Neural cell (in vitro differentiated cells): Measurements from ENCODE around the gene RNASEL. TPM values are rescaled to one million over a fixed set of nuclear protein-coding genes. Genes with fewer than 3 reads are reported as not detected.
A peak's percentile ranks its signal among the peaks of the same experiment; 100 is the strongest.

ENCODE experiments used
- H2AFZ ChIP-seq: fragments of 200-600, 300-800 bp; sonication (generic), shearing (Covaris generic); 2 replicates; pipeline ENCODE4 v1.6.0; 2014; ENCODE audit warnings: low read depth, mild to moderate bottlenecking, antibody characterized with exemption, low read length, moderate library complexity
- H3F3A ChIP-seq: fragments of 200-600 bp; shearing (Covaris generic); 2 replicates; pipeline ENCODE4 v1.6.1; 2016; ENCODE audit warnings: mild to moderate bottlenecking, moderate library complexity, mixed read lengths, antibody characterized with exemption, low read length; ENCODE audit not compliant: insufficient read depth, poor library complexity, severe bottlenecking
- H3K27ac ChIP-seq: fragments of 200-600, 300-800 bp; sonication (generic), shearing (Covaris generic); 2 replicates; pipeline ENCODE4 v1.5.1; 2014; ENCODE audit warnings: mild to moderate bottlenecking, low read length, moderate library complexity
- H3K27me3 ChIP-seq: fragments of 300-800, 200-600 bp; sonication (generic), shearing (Covaris generic); 2 replicates; pipeline ENCODE4 v1.6.0; 2014; ENCODE audit warnings: mild to moderate bottlenecking, low read depth, low read length, moderate library complexity; ENCODE audit not compliant: insufficient read depth
- H3K36me3 ChIP-seq: fragments of 300-800, 200-600 bp; sonication (generic), shearing (Covaris generic); 2 replicates; pipeline ENCODE4 v1.5.1; 2014; ENCODE audit warnings: mild to moderate bottlenecking, antibody characterized with exemption, low read length, moderate library complexity; ENCODE audit not compliant: insufficient read depth
- H3K4me2 ChIP-seq: fragments of 300-800, 200-600 bp; sonication (generic), shearing (Covaris generic); 2 replicates; pipeline ENCODE4 v1.6.0; 2014; ENCODE audit warnings: mild to moderate bottlenecking, low read length
- H3K4me3 ChIP-seq: fragments of 300-800, 200-600 bp; sonication (generic), shearing (Covaris generic); 2 replicates; pipeline ENCODE4 v1.5.1; 2014; ENCODE audit warnings: mild to moderate bottlenecking, low read length, moderate library complexity
- H3K79me2 ChIP-seq: fragments of 200-600 bp; shearing (Covaris generic); replicated peaks from 2 replicates; pipeline ENCODE4 v1.6.0; 2014; ENCODE audit warnings: mild to moderate bottlenecking, low read length, moderate library complexity; ENCODE audit not compliant: insufficient read depth
- H3K9ac ChIP-seq: fragments of 300-800, 200-600 bp; sonication (generic), shearing (Covaris generic); 2 replicates; pipeline ENCODE4 v1.6.1; 2016; ENCODE audit warnings: mild to moderate bottlenecking, low read length, mixed read lengths
- H3K9me2 ChIP-seq: fragments of 200-600 bp; shearing (Covaris generic); 2 replicates; pipeline ENCODE4 v1.6.1; 2016; ENCODE audit warnings: mild to moderate bottlenecking, low read length, mixed read lengths; ENCODE audit not compliant: insufficient read depth
- H3K9me3 ChIP-seq: fragments of 200-600, 300-800 bp; sonication (generic), shearing (Covaris generic); 2 replicates; pipeline ENCODE4 v1.6.1; 2016; ENCODE audit warnings: mild to moderate bottlenecking, mixed run types, low read length, moderate library complexity, mixed read lengths
- H4K20me1 ChIP-seq: fragments of 200-600 bp; shearing (Covaris generic); 2 replicates; pipeline ENCODE4 v1.6.1; 2016; ENCODE audit warnings: mild to moderate bottlenecking, mixed run types; ENCODE audit not compliant: insufficient read depth
- CTCF ChIP-seq: fragments of 450-650 bp; IDR thresholded peaks from 2 replicates; pipeline ENCODE4 v1.5.1; 2014; ENCODE audit warnings: antibody characterized with exemption, mild to moderate bottlenecking, moderate library complexity; ENCODE audit not compliant: poor library complexity, severe bottlenecking
- EP300 ChIP-seq: fragments of 450-650 bp; conservative IDR thresholded peaks from 2 replicates; pipeline ENCODE4 v1.6.1; 2014; ENCODE audit warnings: antibody characterized with exemption, mild to moderate bottlenecking, moderate library complexity; ENCODE audit not compliant: poor library complexity, severe bottlenecking
- EZH2 ChIP-seq: fragments of 200-600, 300-800 bp; shearing (Covaris generic), sonication (generic); IDR thresholded peaks from 2 replicates; pipeline ENCODE4 v1.6.1; 2014; ENCODE audit warnings: antibody characterized with exemption, low read length, borderline replicate concordance, mild to moderate bottlenecking; ENCODE audit not compliant: insufficient read depth, poor library complexity, severe bottlenecking
- MXI1 ChIP-seq: fragments of 450-650 bp; conservative IDR thresholded peaks from 2 replicates; pipeline ENCODE4 v1.6.1; 2014; ENCODE audit warnings: antibody characterized with exemption, mild to moderate bottlenecking; ENCODE audit not compliant: poor library complexity, severe bottlenecking
- POLR2AphosphoS5 ChIP-seq: IDR thresholded peaks from 2 replicates; pipeline ENCODE4 v1.6.1; 2012
- RAD21 ChIP-seq: fragments of 450-650 bp; conservative IDR thresholded peaks from 2 replicates; pipeline ENCODE4 v1.6.1; 2014; ENCODE audit warnings: antibody characterized with exemption, mild to moderate bottlenecking, moderate library complexity
- REST ChIP-seq: IDR thresholded peaks from 2 replicates; pipeline ENCODE4 v1.6.1; 2012; ENCODE audit warnings: borderline replicate concordance
- SMC3 ChIP-seq: fragments of 450-650 bp; conservative IDR thresholded peaks from 2 replicates; pipeline ENCODE4 v1.6.1; 2014; ENCODE audit warnings: antibody characterized with exemption, mild to moderate bottlenecking, moderate library complexity; ENCODE audit not compliant: poor library complexity
- TAF1 ChIP-seq: IDR thresholded peaks from 2 replicates; pipeline ENCODE4 v1.6.1; 2012; ENCODE audit warnings: low read depth
- polyA minus RNA-seq: library from RNA; depleted of rRNA, polyadenylated mRNA; stranded (reverse); fragments of >200 nt; gene quantifications from 2 replicates; pipeline ENCODE4 v1.2.3, GENCODE V29; 2014
- polyA plus RNA-seq: library from polyadenylated mRNA; depleted of rRNA; stranded (reverse); fragments of >200 nt; gene quantifications from 2 replicates; pipeline ENCODE4 v1.2.3, GENCODE V29; 2014

Gene RNASEL
- polyA plus RNA-seq (0.47 and 0.76 TPM in 2 replicates), polyA minus RNA-seq (0.97 and 1.0 TPM in 2 replicates)

DNA sequence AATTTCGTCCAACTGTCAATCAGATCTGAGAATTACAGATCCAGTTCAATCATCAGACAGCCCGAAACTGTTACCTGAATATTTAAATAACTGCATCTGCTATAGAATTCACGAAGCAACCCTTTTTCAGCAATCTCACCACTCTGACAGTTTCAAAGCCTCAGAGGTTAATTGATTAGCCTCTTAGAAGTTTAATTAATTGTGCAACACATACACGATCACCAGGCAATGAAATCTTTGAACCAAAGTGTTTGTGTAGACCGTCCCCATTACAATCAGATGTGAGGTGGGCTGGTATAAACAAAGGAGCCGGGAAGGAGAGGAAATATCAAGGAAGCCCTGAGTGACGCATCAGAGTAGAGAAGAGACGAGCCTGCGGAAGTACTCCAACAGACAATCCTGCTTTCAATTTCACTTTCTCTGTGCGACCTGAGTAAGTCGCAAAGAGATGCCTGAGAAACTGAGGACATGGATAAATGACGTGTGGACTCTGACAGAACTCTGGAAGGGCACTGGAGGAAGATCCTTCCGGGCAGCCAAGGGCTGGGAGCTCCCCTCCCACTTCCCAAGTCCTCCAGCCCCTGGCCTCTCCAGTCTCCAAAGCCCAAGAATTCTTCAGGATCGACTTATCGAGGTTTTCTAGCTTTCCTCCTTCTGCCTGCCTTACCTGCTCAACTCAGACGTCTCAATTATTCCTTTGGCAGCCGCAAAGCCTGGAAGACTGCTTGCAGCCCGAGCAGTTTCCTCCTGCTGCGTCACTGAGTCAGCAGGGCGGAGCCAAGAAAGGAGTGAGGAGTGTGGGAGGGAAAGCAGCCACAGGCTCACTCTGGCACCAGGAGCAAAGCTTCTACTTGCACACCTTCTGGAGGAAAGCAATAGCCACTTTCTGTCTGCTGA lies at the start of gene RNASEL:
RNASEL (minus strand) TSS at position 757 of the 897 bp plus-strand sequence. CDS start 2,450 bp downstream, outside the sequence.
- H3K4me2 ChIP-seq, result no peak within 1 kb of the TSS
- no peak within 1 kb of the TSS for H2AFZ ChIP-seq
- no peaks in the 10 kb centered on the region for H3K9me2 ChIP-seq
- TF ChIP-seq CTCF (peak; percentile 26), EP300 (no peak)
- no peaks in the 10 kb centered on the region for H3K79me2 ChIP-seq
- no peaks in the 10 kb centered on the region for H3K36me3 ChIP-seq
- no peaks in the 10 kb centered on the region for H4K20me1 ChIP-seq
- no peaks in the 10 kb centered on the region for H3F3A ChIP-seq
- peak within 1 kb of the TSS; percentile 56 for H3K4me3 ChIP-seq
- H3K27me3 ChIP-seq, result no peaks in the 10 kb centered on the region
- peak within 1 kb of the TSS; percentile 16 for H3K27ac ChIP-seq
- H3K9ac ChIP-seq, result peak within 1 kb of the TSS; percentile 42
- peaks cover 5% of the 10 kb centered on the region for H3K9me3 ChIP-seq

GRCh38 chr1:182637769-182638168 lies 48.7 kb upstream of the RNASEL start:
- H3K27ac ChIP-seq, result no peak overlapping the region
- no peaks in the 10 kb centered on the region for H3K9me3 ChIP-seq
- no peaks in the 10 kb centered on the region for H3K27me3 ChIP-seq
- H2AFZ ChIP-seq, result no peak overlapping the region
- TF ChIP-seq POLR2AphosphoS5 (no peak), CTCF (no peak), SMC3 (no peak), RAD21 (no peak), TAF1 (no peak), EZH2 (no peak), MXI1 (no peak), REST (no peak), EP300 (no peak)
- H3K36me3 ChIP-seq, result no peaks in the 10 kb centered on the region
- no peaks in the 10 kb centered on the region for H3K79me2 ChIP-seq
- H3K9me2 ChIP-seq, result no peaks in the 10 kb centered on the region
- H4K20me1 ChIP-seq, result no peaks in the 10 kb centered on the region
- no peak overlapping the region for H3K4me3 ChIP-seq
- no peak overlapping the region for H3K4me2 ChIP-seq
- H3F3A ChIP-seq, result no peaks in the 10 kb centered on the region
- no peak overlapping the region for H3K9ac ChIP-seq
